Right atrium auricular region (tissue), 2 donors: ENCODE measurements around the gene NELL1. TPM values are rescaled to one million over a fixed set of nuclear protein-coding genes. Genes with fewer than 3 reads are reported as not detected.

Source experiments
- DNase-seq: peaks from one replicate; pipeline ENCODE4 v3.0.0-alpha.2; 2019; ENCODE audit warnings: low spot score
- H3K27ac ChIP-seq, 2 donors: fragments of 200-600 bp; sonication (generic); 1 replicate in 1 of 2; 2 replicates in 1 of 2; pipeline ENCODE4 v1.5.1; 2016 to 2019
- H3K27me3 ChIP-seq, 2 donors: fragments of 200-600 bp; sonication (generic); one replicate each; pipeline versions ENCODE4 v1.5.1 to v1.6.0; 2017 to 2019
- H3K36me3 ChIP-seq: fragments of 200-600 bp; sonication (generic); one replicate; pipeline ENCODE4 v1.5.1; 2016
- H3K4me1 ChIP-seq, 2 donors: fragments of 200-600 bp; sonication (generic); one replicate each; pipeline versions ENCODE4 v1.5.1 to v1.6.0; 2017 to 2019
- H3K4me3 ChIP-seq, 2 donors: fragments of 200-600 bp; sonication (generic); 1 replicate in 1 of 2; 2 replicates in 1 of 2; pipeline ENCODE4 v1.5.1; 2017 to 2019; ENCODE audit warnings: mild to moderate bottlenecking in 1 of 2, moderate library complexity in 1 of 2
- H3K9me3 ChIP-seq, 2 donors: fragments of 200-600 bp; sonication (generic); one replicate each; pipeline ENCODE4 v1.5.1; 2019
- CTCF ChIP-seq, 2 donors: fragments of 200-600 bp; sonication (generic); IDR thresholded peaks; one replicate each; pipeline ENCODE4 v1.5.1; 2019; ENCODE audit warnings: antibody characterized with exemption in 2 of 2
- total RNA-seq, 2 donors: library from RNA; depleted of rRNA; stranded (reverse); fragments of >200 nt; gene quantifications; one replicate each; pipeline ENCODE4 v1.1.0, GENCODE V29; 2016

NELL1 gene
- total RNA-seq, 2 donors from 2014 or later, result not detected

- H3K9me3 ChIP-seq, result no peaks in the 10 kb centered on the region
- no peak for DNase-seq
- H3K36me3 ChIP-seq, result no peaks in the 10 kb centered on the region
- H3K27me3 ChIP-seq, result no peaks in the 10 kb centered on the region
- H3K27ac ChIP-seq, result no peak overlapping the region
- no peak for TF ChIP-seq CTCF (IDR thresholded peaks at IDR 0.05)
- H3K4me1 ChIP-seq, result no peaks in the 10 kb centered on the region
- H3K4me3 ChIP-seq, result no peak overlapping the region
Observed at GRCh38 chr11:21307874-21308273, 638.5 kb downstream of the NELL1 start.

GRCh38 chr11:21316591-21316990 lies 647.2 kb downstream of the NELL1 start:
- Histone ChIP-seq H3K4me3 (no peak overlapping the region), H3K9me3 (no peaks in the 10 kb centered on the region), H3K36me3 (no peaks in the 10 kb centered on the region), H3K27me3 (no peaks in the 10 kb centered on the region), H3K27ac (no peak overlapping the region), H3K4me1 (no peaks in the 10 kb centered on the region)
- no peak for TF ChIP-seq CTCF (IDR thresholded peaks at IDR 0.05)
- no peak for DNase-seq

- no peaks in the 10 kb centered on the region for H3K4me1 ChIP-seq
- TF ChIP-seq CTCF (IDR thresholded peaks at IDR 0.05), result no peak
- no peak for DNase-seq
- no peak overlapping the region for H3K4me3 ChIP-seq
- no peaks in the 10 kb centered on the region for H3K9me3 ChIP-seq
- no peaks in the 10 kb centered on the region for H3K27me3 ChIP-seq
- H3K27ac ChIP-seq, result no peak overlapping the region
- no peaks in the 10 kb centered on the region for H3K36me3 ChIP-seq
Observed at GRCh38 chr11:21321072-21321471, 651.7 kb downstream of the NELL1 start.

- Histone ChIP-seq H3K4me1 (no peaks in the 10 kb centered on the region), H3K36me3 (no peaks in the 10 kb centered on the region), H3K4me3 (no peak overlapping the region), H3K27me3 (no peaks in the 10 kb centered on the region), H3K27ac (no peak overlapping the region), H3K9me3 (no peaks in the 10 kb centered on the region)
- DNase-seq, result no peak
- no peak for TF ChIP-seq CTCF (IDR thresholded peaks at IDR 0.05)
Observed at GRCh38 chr11:21321530-21321929, 652.1 kb downstream of the NELL1 start.

- no peak for DNase-seq
- no peaks in the 10 kb centered on the region for H3K9me3 ChIP-seq
- H3K4me1 ChIP-seq, result no peaks in the 10 kb centered on the region
Observed at GRCh38 chr11:21323617-21324016, 654.2 kb downstream of the NELL1 start.

More at GRCh38 chr11:21323617-21324016, 654.2 kb downstream of the NELL1 start:
- no peaks in the 10 kb centered on the region for H3K27me3 ChIP-seq
- H3K36me3 ChIP-seq, result no peaks in the 10 kb centered on the region
- H3K4me3 ChIP-seq, result no peak overlapping the region
- TF ChIP-seq CTCF (IDR thresholded peaks at IDR 0.05), result no peak
- H3K27ac ChIP-seq, result no peak overlapping the region
